HG03103 (cell line): ENCODE measurements around the gene SLC12A6.

Experiments
- ATAC-seq: cut with Tn5 transposase; IDR thresholded peaks from one replicate; pipeline ENCODE4 v1.9.1; 2021; ENCODE audit warnings: low read depth; ENCODE audit not compliant: unreplicated experiment

SLC12A6 gene

GRCh38 chr15:34332553-34333120 lies 4.9 kb downstream of the SLC12A6 start:
- no peak for ATAC-seq

- ATAC-seq: no peak
Observed at GRCh38 chr15:34331809-34332208, 5.8 kb downstream of the SLC12A6 start.

GRCh38 chr15:34330279-34330678 lies 7.3 kb downstream of the SLC12A6 start:
- ATAC-seq: no peak

- no peak for ATAC-seq
Observed at GRCh38 chr15:34329006-34329405, 8.6 kb downstream of the SLC12A6 start.

- no peak for ATAC-seq
Observed at GRCh38 chr15:34327906-34328305, 9.7 kb downstream of the SLC12A6 start.

GRCh38 chr15:34325368-34325767 lies 12.2 kb downstream of the SLC12A6 start:
- no peak for ATAC-seq

- no peak for ATAC-seq
Observed at GRCh38 chr15:34324933-34325332, 12.6 kb downstream of the SLC12A6 start.

- ATAC-seq: no peak
Observed at GRCh38 chr15:34323217-34323616, 14.4 kb downstream of the SLC12A6 start.

- ATAC-seq: peak; percentile 58
Observed at GRCh38 chr15:34318277-34319079, 19.1 kb downstream of the SLC12A6 start.

- no peak for ATAC-seq
Observed at GRCh38 chr15:34314491-34315490, 22.8 kb downstream of the SLC12A6 start.

GRCh38 chr15:34311563-34311962 lies 26.0 kb downstream of the SLC12A6 start:
- no peak for ATAC-seq

GRCh38 chr15:34304613-34305012 lies 33.0 kb downstream of the SLC12A6 start:
- no peak for ATAC-seq

- no peak for ATAC-seq
Observed at GRCh38 chr15:34301058-34301457, 36.5 kb downstream of the SLC12A6 start.

GRCh38 chr15:34297059-34297458 lies 40.5 kb downstream of the SLC12A6 start:
- ATAC-seq: no peak

GRCh38 chr15:34292621-34293020 lies 45.0 kb downstream of the SLC12A6 start:
- ATAC-seq: no peak

- no peak for ATAC-seq
Observed at GRCh38 chr15:34284937-34285336, 52.6 kb downstream of the SLC12A6 start.

GRCh38 chr15:34282384-34282783 lies 55.2 kb downstream of the SLC12A6 start:
- ATAC-seq: no peak

GRCh38 chr15:34280193-34280592 lies 57.4 kb downstream of the SLC12A6 start:
- ATAC-seq: no peak

GRCh38 chr15:34279368-34279767 lies 58.2 kb downstream of the SLC12A6 start:
- ATAC-seq: no peak

- no peak for ATAC-seq
Observed at GRCh38 chr15:34275721-34276120, 61.9 kb downstream of the SLC12A6 start.

GRCh38 chr15:34275154-34275553 lies 62.4 kb downstream of the SLC12A6 start:
- ATAC-seq: no peak
